Activated CD4-positive, alpha-beta T cell treated with anti-CD3 and anti-CD28 coated beads, Interleukin-2, amount 10 ng/mL, durations not matched to agents 7 days and 5 days (primary cell): Measurements from ENCODE around the gene SLC35F1. TPM values are rescaled to one million over a fixed set of nuclear protein-coding genes. Genes with fewer than 3 reads are reported as not detected.

Source experiments
- CTCF ChIA-PET: fragments of 350-600 bp; sonication (Branson Sonifier 250); formaldehyde crosslinking; loops from one replicate; lab custom pipeline; 2021; ENCODE audit warnings: antibody characterized with exemption; lab: Charles Lee
- POLR2A ChIA-PET: fragments of 350-600 bp; sonication (Branson Sonifier 250); formaldehyde crosslinking; loops from one replicate; lab custom pipeline; 2021; ENCODE audit warnings: antibody characterized with exemption; lab: Charles Lee
- DNase-seq: peaks from one replicate; pipeline ENCODE4 v3.0.0-alpha.2; 2020
- H3K27ac Mint-ChIP-seq: one replicate; pipeline ENCODE4 v1.8.0; 2021; ENCODE audit warnings: mild to moderate bottlenecking, moderate library complexity, mixed read lengths
- H3K27me3 Mint-ChIP-seq: one replicate; pipeline ENCODE4 v1.8.0; 2021; ENCODE audit warnings: mixed read lengths
- H3K36me3 Mint-ChIP-seq: one replicate; pipeline ENCODE4 v1.8.0; 2021; ENCODE audit warnings: low read depth, mixed read lengths
- H3K4me1 Mint-ChIP-seq: one replicate; pipeline ENCODE4 v1.8.0; 2021; ENCODE audit warnings: mixed read lengths
- H3K4me3 Mint-ChIP-seq: one replicate; pipeline ENCODE4 v1.8.0; 2021; ENCODE audit warnings: mild to moderate bottlenecking, moderate library complexity, mixed read lengths
- H3K9me3 Mint-ChIP-seq: one replicate; pipeline ENCODE4 v1.8.0; 2021; ENCODE audit warnings: mixed read lengths
- total RNA-seq, 2 experiments: library from RNA; stranded (reverse); gene quantifications; one replicate each; pipeline ENCODE4 v1.2.3, GENCODE V29; 2021

SLC35F1 gene
- total RNA-seq, 2 experiments from 2014 or later, result not detected

DNA sequence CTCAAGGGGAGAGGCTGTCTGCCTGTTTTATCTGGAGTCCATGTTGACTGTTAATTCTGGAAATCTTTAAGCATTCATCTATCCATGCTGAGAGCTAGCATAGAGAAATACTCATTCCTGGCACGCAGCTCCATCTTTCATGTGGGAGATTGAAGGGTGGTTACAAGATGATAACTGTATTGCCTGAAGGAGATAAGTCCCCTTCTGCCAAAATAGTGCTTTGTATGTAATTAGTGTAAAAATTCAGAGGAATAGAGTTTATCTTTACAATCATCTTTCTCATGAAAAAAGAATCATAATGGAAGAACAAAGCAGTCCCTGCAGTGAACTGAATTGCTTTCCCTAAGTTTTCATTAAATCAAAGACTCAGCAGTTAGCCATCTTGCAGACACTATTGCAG, 256.5 kb downstream of the SLC35F1 start:
- H3K4me1 Mint-ChIP-seq, result no peaks in the 10 kb centered on the region
- H3K27ac Mint-ChIP-seq, result no peak overlapping the region
- H3K4me3 Mint-ChIP-seq, result no peak overlapping the region
- H3K27me3 Mint-ChIP-seq, result peaks cover 5% of the 10 kb centered on the region
- H3K9me3 Mint-ChIP-seq, result no peaks in the 10 kb centered on the region
- DNase-seq, result no peak
- POLR2A ChIA-PET, result no interaction called here
- CTCF ChIA-PET, result no interaction called here
- no peaks in the 10 kb centered on the region for H3K36me3 Mint-ChIP-seq

DNA sequence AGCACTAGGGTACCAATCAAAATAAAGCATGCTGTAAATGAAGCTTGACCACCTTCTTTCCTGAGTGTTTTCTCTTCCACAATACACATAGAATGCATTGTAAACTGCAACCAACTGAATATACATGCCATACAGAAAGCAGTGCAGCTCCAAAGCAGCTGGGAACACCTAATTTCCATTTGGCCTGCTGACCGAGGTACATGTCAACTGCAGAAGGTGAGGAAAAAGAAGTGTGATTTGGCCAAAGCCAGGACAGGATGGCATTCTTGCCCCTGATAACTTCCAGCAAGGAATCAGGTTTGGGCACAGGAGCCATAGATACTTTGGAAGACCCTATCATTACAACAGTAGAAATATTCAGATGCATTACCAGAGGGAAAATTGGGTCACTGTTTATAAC, 258.4 kb downstream of the SLC35F1 start:
- H3K27me3 Mint-ChIP-seq, result peaks cover 2% of the 10 kb centered on the region
- no peaks in the 10 kb centered on the region for H3K4me1 Mint-ChIP-seq
- no peak overlapping the region for H3K27ac Mint-ChIP-seq
- no peak for DNase-seq
- no peaks in the 10 kb centered on the region for H3K9me3 Mint-ChIP-seq
- POLR2A ChIA-PET, result no interaction called here
- CTCF ChIA-PET, result no interaction called here
- H3K36me3 Mint-ChIP-seq, result no peaks in the 10 kb centered on the region
- no peak overlapping the region for H3K4me3 Mint-ChIP-seq

- H3K36me3 Mint-ChIP-seq, result no peaks in the 10 kb centered on the region
- ChIA-PET CTCF (no interaction called here), POLR2A (no interaction called here)
- no peaks in the 10 kb centered on the region for H3K4me1 Mint-ChIP-seq
- peaks cover 2% of the 10 kb centered on the region for H3K27me3 Mint-ChIP-seq
- no peaks in the 10 kb centered on the region for H3K9me3 Mint-ChIP-seq
- H3K4me3 Mint-ChIP-seq, result no peak overlapping the region
- no peak overlapping the region for H3K27ac Mint-ChIP-seq
- no peak for DNase-seq
Measured at GRCh38 chr6:118168421-118168820, 261.4 kb downstream of the SLC35F1 start.

- no peak for DNase-seq
- ChIA-PET CTCF (no interaction called here), POLR2A (no interaction called here)
- Mint-ChIP-seq H3K27ac (no peak overlapping the region), H3K4me3 (no peak overlapping the region), H3K4me1 (no peaks in the 10 kb centered on the region), H3K27me3 (peaks cover 8% of the 10 kb centered on the region), H3K36me3 (no peaks in the 10 kb centered on the region), H3K9me3 (peaks cover 10% of the 10 kb centered on the region)
Measured at GRCh38 chr6:118171852-118172251, 264.8 kb downstream of the SLC35F1 start.

- Mint-ChIP-seq H3K4me3 (no peak overlapping the region), H3K27me3 (peaks cover 9% of the 10 kb centered on the region), H3K9me3 (peaks cover 10% of the 10 kb centered on the region), H3K27ac (no peak overlapping the region), H3K36me3 (no peaks in the 10 kb centered on the region), H3K4me1 (no peaks in the 10 kb centered on the region)
- no peak for DNase-seq
- ChIA-PET POLR2A (no interaction called here), CTCF (no interaction called here)
Measured at GRCh38 chr6:118174071-118174470, 267.0 kb downstream of the SLC35F1 start.

GRCh38 chr6:118177720-118178119, 270.7 kb downstream of the SLC35F1 start:
- Mint-ChIP-seq H3K4me1 (no peaks in the 10 kb centered on the region), H3K36me3 (no peaks in the 10 kb centered on the region), H3K9me3 (peaks cover 10% of the 10 kb centered on the region), H3K27me3 (peaks cover 19% of the 10 kb centered on the region), H3K4me3 (no peak overlapping the region), H3K27ac (no peak overlapping the region)
- POLR2A ChIA-PET, result no interaction called here
- no peak for DNase-seq
- CTCF ChIA-PET, result no interaction called here

DNA sequence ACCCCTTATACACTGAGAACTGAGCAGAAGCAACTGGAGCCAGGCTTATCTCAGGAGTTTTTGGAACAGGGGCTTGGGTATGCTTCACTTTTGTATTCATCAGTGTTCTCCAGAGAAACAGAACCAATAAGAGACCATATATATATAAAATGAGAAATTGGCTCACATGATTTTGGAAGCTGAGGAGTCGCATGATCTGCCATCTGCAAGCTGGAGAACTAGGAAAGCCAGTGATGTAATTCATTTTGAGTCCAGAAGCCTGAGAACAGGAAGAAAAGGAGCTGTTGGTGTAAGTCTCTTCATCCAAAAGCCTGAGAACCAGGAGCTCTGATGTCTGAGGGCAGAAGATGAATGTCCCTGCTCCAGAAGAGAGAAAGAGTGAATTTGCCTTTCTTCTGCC, 272.0 kb downstream of the SLC35F1 start:
- Mint-ChIP-seq H3K9me3 (peaks cover 7% of the 10 kb centered on the region), H3K36me3 (no peaks in the 10 kb centered on the region), H3K4me3 (no peak overlapping the region), H3K27me3 (peaks cover 18% of the 10 kb centered on the region), H3K4me1 (no peaks in the 10 kb centered on the region), H3K27ac (no peak overlapping the region)
- CTCF ChIA-PET, result no interaction called here
- POLR2A ChIA-PET, result no interaction called here
- no peak for DNase-seq

- DNase-seq, result no peak
- peak overlapping the region; percentile 88 for H3K27ac Mint-ChIP-seq
- no peaks in the 10 kb centered on the region for H3K36me3 Mint-ChIP-seq
- ChIA-PET POLR2A (no interaction called here), CTCF (no interaction called here)
- no peaks in the 10 kb centered on the region for H3K9me3 Mint-ChIP-seq
- H3K27me3 Mint-ChIP-seq, result peaks cover 2% of the 10 kb centered on the region
- peak overlapping the region; percentile 54 for H3K4me3 Mint-ChIP-seq
- H3K4me1 Mint-ChIP-seq, result peaks cover 24% of the 10 kb centered on the region
Measured at GRCh38 chr6:118186672-118187567, 279.9 kb downstream of the SLC35F1 start.

DNA sequence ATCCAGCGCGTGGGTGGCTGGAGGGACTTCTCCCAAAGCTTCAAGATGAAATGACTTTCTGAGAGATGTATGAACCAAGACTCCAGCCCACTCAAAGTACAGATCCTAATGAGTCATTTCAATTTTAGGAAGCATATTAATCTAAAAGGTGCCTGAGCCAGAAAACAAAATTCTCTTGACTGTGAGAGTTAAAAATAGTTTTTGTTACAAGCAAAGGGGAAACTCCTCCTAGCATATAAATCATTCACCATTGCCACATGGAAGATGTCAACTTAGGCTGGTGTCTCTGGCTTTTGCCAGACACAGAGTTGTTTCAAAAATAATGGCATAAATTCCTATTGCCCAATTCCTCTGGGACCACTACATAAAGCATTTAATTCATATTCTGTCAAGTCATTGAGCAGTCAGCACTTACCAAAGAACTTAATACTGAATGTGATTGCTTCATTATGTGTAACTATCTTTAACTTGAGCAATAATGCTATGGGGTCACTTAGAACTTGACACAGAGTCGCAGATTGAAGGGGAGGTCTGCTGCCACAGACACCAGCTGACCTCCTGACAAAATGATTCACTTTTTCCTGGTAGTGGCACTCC, 280.6 kb downstream of the SLC35F1 start:
- H3K9me3 Mint-ChIP-seq, result no peaks in the 10 kb centered on the region

DNA sequence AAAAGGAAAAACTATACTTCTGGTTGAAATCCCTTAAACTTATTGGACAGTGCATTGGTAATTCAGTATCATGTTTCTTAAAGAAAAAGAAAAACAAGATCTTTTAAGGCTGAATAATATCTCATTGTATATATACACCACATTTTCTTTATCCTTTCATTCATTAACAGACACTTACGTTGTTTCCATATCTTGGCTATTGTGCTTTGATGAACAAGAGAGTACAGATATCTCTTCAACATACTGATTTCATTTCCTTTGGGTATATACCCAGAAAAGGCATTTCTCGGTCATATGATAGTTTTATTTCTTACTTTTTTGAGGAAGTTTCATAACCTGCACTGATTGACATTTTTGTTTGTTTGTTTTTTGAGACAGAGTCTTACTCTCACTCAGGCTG, 281.5 kb downstream of the SLC35F1 start:
- no peak overlapping the region for H3K4me3 Mint-ChIP-seq
- H3K36me3 Mint-ChIP-seq, result no peaks in the 10 kb centered on the region
- ChIA-PET POLR2A (no interaction called here), CTCF (no interaction called here)
- peaks cover 24% of the 10 kb centered on the region for H3K4me1 Mint-ChIP-seq
- no peaks in the 10 kb centered on the region for H3K27me3 Mint-ChIP-seq
- no peaks in the 10 kb centered on the region for H3K9me3 Mint-ChIP-seq
- H3K27ac Mint-ChIP-seq, result no peak overlapping the region
- DNase-seq, result no peak

More for the DNA sequence above, 280.6 kb downstream of the SLC35F1 start:
- H3K27me3 Mint-ChIP-seq, result peaks cover 2% of the 10 kb centered on the region
- peaks cover 24% of the 10 kb centered on the region for H3K4me1 Mint-ChIP-seq
- H3K36me3 Mint-ChIP-seq, result no peaks in the 10 kb centered on the region
- no peak for DNase-seq
- POLR2A ChIA-PET, result no interaction called here
- CTCF ChIA-PET, result no interaction called here
- peak overlapping the region; percentile 88 for H3K27ac Mint-ChIP-seq
- peak overlapping the region; percentile 54 for H3K4me3 Mint-ChIP-seq

GRCh38 chr6:118197539-118197938, 290.5 kb downstream of the SLC35F1 start:
- H3K9me3 Mint-ChIP-seq, result no peaks in the 10 kb centered on the region
- ChIA-PET POLR2A (no interaction called here), CTCF (no interaction called here)
- no peak overlapping the region for H3K27ac Mint-ChIP-seq
- H3K27me3 Mint-ChIP-seq, result peaks cover 3% of the 10 kb centered on the region
- H3K36me3 Mint-ChIP-seq, result no peaks in the 10 kb centered on the region
- H3K4me3 Mint-ChIP-seq, result no peak overlapping the region
- no peak for DNase-seq
- no peaks in the 10 kb centered on the region for H3K4me1 Mint-ChIP-seq

GRCh38 chr6:118198746-118199145, 291.7 kb downstream of the SLC35F1 start:
- Mint-ChIP-seq H3K36me3 (no peaks in the 10 kb centered on the region), H3K27ac (no peak overlapping the region), H3K27me3 (peaks cover 3% of the 10 kb centered on the region), H3K4me1 (no peaks in the 10 kb centered on the region), H3K9me3 (no peaks in the 10 kb centered on the region), H3K4me3 (no peak overlapping the region)
- CTCF ChIA-PET, result no interaction called here
- POLR2A ChIA-PET, result no interaction called here
- no peak for DNase-seq

- no peak overlapping the region for H3K4me3 Mint-ChIP-seq
- H3K9me3 Mint-ChIP-seq, result no peaks in the 10 kb centered on the region
- POLR2A ChIA-PET, result no interaction called here
- H3K4me1 Mint-ChIP-seq, result no peaks in the 10 kb centered on the region
- no peak overlapping the region for H3K27ac Mint-ChIP-seq
- DNase-seq, result no peak
- H3K27me3 Mint-ChIP-seq, result no peaks in the 10 kb centered on the region
- H3K36me3 Mint-ChIP-seq, result no peaks in the 10 kb centered on the region
- CTCF ChIA-PET, result no interaction called here
Measured at GRCh38 chr6:118200160-118200559, 293.1 kb downstream of the SLC35F1 start.
